ENCODE data around the gene TRIM29. TPM values are rescaled to one million over a fixed set of nuclear protein-coding genes. Genes with fewer than 3 reads are reported as not detected.

Gene TRIM29
- total and polyA plus RNA-seq, 9 of the 15 experiments (the other 6 are each of a cell fraction or from before 2014, with no cell fraction given): 0.08 to 1.4 (median 0.42) TPM; not detected in 2

GRCh38 chr11:120086651-120087050 lies 51.3 kb downstream of the TRIM29 start (continued):
- no peak for TF ChIP-seq PBX2 (CRISPR knock-in tag; IDR thresholded peaks at IDR 0.05; ENCODE audit: low read depth)
- no peak for TF ChIP-seq PBX2 (tag; conservative IDR thresholded peaks at IDR 0.05; ENCODE audit: low read depth)
- TF ChIP-seq, protein P1, sequence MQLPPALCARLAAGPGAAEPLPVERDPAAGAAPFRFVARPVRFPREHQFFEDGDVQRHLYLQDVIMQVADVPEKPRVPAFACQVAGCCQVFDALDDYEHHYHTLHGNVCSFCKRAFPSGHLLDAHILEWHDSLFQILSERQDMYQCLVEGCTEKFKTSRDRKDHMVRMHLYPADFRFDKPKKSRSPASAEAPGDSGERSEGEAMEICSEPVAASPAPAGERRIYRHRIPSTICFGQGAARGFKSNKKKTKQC (CRISPR knock-in tag; IDR thresholded peaks at IDR 0.05): no peak
- no peak for TF ChIP-seq HDAC2 (IDR thresholded peaks at IDR 0.05)
- TF ChIP-seq TRIM28 (IDR thresholded peaks at IDR 0.05): no peak

GRCh38 chr11:120079750-120080610 lies 57.9 kb downstream of the TRIM29 start:
- Histone ChIP-seq H3K79me2 (ENCODE audit: control insufficient read depth, insufficient read depth, low read length) (no peaks in the 10 kb centered on the region), H3K36me3 (ENCODE audit: control insufficient read depth, insufficient read depth, low read length) (no peaks in the 10 kb centered on the region), H3K4me3 (no peak overlapping the region), H3K27ac (ENCODE audit: extremely low read depth, low read depth, low read length) (no peak overlapping the region), H4K20me1 (replicated peaks; ENCODE audit: control insufficient read depth, insufficient read depth, low read length) (no peaks in the 10 kb centered on the region), H3K27me3 (ENCODE audit: control insufficient read depth in 2 of 2, insufficient read depth in 2 of 2, low read length in 2 of 2) (no peaks in the 10 kb centered on the region), H2AFZ (ENCODE audit: low read depth, low read length) (no peak overlapping the region), H3K9ac (ENCODE audit: insufficient read depth in 1 of 2, low read depth in 2 of 2, low read length in 2 of 2) (no peak overlapping the region), H3K4me1 (replicated peaks in 1 of 2; ENCODE audit: control insufficient read depth in 2 of 2, insufficient read depth in 2 of 2, low read length in 2 of 2) (no peaks in the 10 kb centered on the region), H3K9me3 (replicated peaks; ENCODE audit: control insufficient read depth, insufficient read depth, low read depth, low read length) (no peaks in the 10 kb centered on the region), H3K4me2 (ENCODE audit: insufficient read depth, low read length) (no peak overlapping the region), H3K9me1 (ENCODE audit: control insufficient read depth, insufficient read depth, low read length) (no peaks in the 10 kb centered on the region)
- in situ Hi-C loops (cut with MboI): no loop called here
- FAIRE-seq (no peak), ATAC-seq (peak; percentile 85), DNase-seq (ENCODE audit: extremely low read depth in 1 of 4, low spot score in 3 of 4) (peak; percentile 21 to 61 (median 54))
- CTCF ChIA-PET (ENCODE audit: low intra/inter-chr PET ratio): no interaction called here
- POLR2A ChIA-PET: interaction anchor here (0.6 to 0.7 kb wide), 4 partner anchors 68 to 552 kb away, joined by 3 to 4 read pairs (median 4); no protein-coding TSS in a partner anchor
- WGBS (ENCODE audit: insufficient coverage, low coverage, missing lambda C conversion rate): 2% methylated on average over 14 of the region's 18 CpGs
- intact Hi-C loops (cut with micrococcal nuclease): no loop called here
- no TSS peak for BruUV-seq (replicated peaks)
- TF ChIP-seq REST (IDR thresholded peaks at IDR 0.05; ENCODE audit: borderline replicate concordance): peak; percentile 6; the same call in 1 of the 2 replicates
- no peak for TF ChIP-seq REST (CRISPR knock-in tag; IDR thresholded peaks at IDR 0.05; ENCODE audit: low read depth)
